Spleen (tissue), 7 donors: Measurements from ENCODE around the gene SPATC1L.
"Not testable (repeated sequence)": the region's sequence is repeated elsewhere in the genome, so short reads cannot be mapped to it uniquely, and the experiment has no call there.

Source experiments
- POLR2AphosphoS5 ChIP-seq, 3 donors: sonication (generic); formaldehyde crosslinking; IDR thresholded peaks; one replicate each; pipeline ENCODE4 v1.5.1; 2017; ENCODE audit warnings: antibody characterized with exemption in 3 of 3
- TF ChIP-seq, protein P1 (sequence below), 11 experiments: fragments of 200-600 bp in 7 of 11; fragments of 450-650 bp in 4 of 11; sonication (generic) in 4 of 11; IDR thresholded peaks in 8 of 11; conservative IDR thresholded peaks in 3 of 11; 1 replicate in 7 of 11; 2 replicates in 4 of 11; pipeline versions ENCODE4 v1.4.0 to v1.8.0; 2016 to 2021; ENCODE audit warnings: antibody characterized with exemption in 11 of 11, inconsistent platforms in 4 of 11, mild to moderate bottlenecking in 1 of 11
- donor health status: DM: no; HTN: no; CAD: no; lungs with moderate emphysema.
- donor health status: DM: no; HTN: no; CAD: no.
- donor health status: DM: no; HTN: no; CAD: no.

DNA sequence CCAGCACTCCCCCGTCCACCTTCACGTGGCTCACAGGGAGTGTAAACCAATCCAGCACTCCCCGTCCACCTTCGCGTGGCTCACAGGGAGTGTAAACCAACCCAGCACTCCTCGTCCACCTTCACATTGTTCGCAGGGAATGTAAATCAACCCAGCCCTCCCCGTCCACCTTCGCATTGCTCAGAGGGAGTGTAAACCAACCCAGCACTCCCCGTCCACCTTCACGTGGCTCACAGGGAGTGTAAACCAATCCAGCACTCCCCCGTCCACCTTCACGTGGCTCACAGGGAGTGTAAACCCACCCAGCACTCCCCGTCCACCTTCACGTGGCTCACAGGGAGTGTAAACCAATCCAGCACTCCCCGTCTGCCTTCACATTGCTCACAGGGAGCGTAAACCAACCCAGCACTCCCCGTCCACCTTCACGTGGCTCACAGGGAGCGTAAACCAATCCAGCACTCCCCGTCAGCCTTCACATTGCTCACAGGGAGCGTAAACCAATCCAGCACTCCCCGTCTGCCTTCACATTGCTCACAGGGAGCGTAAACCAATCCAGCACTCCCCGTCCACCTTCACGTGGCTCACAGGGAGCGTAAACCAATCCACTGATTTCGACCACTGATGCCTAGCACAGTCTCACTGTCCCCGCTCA, 43.8 kb downstream of the SPATC1L start:
- TF ChIP-seq, protein P1, sequence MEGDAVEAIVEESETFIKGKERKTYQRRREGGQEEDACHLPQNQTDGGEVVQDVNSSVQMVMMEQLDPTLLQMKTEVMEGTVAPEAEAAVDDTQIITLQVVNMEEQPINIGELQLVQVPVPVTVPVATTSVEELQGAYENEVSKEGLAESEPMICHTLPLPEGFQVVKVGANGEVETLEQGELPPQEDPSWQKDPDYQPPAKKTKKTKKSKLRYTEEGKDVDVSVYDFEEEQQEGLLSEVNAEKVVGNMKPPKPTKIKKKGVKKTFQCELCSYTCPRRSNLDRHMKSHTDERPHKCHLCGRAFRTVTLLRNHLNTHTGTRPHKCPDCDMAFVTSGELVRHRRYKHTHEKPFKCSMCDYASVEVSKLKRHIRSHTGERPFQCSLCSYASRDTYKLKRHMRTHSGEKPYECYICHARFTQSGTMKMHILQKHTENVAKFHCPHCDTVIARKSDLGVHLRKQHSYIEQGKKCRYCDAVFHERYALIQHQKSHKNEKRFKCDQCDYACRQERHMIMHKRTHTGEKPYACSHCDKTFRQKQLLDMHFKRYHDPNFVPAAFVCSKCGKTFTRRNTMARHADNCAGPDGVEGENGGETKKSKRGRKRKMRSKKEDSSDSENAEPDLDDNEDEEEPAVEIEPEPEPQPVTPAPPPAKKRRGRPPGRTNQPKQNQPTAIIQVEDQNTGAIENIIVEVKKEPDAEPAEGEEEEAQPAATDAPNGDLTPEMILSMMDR (IDR thresholded peaks at IDR 0.05 in 8 of 11, conservative IDR thresholded peaks at IDR 0.05 in 3 of 11) = not testable (repeated sequence)
- TF ChIP-seq POLR2AphosphoS5 (IDR thresholded peaks at IDR 0.05) = not testable (repeated sequence)
